Kidney capillary endothelial cell (primary cell): ENCODE results near the gene KRT80.

Experiments used
- DNase-seq: peaks from one replicate; pipeline ENCODE4 v3.0.0-alpha.2; 2018; ENCODE audit warnings: low spot score

The KRT80 gene

DNA sequence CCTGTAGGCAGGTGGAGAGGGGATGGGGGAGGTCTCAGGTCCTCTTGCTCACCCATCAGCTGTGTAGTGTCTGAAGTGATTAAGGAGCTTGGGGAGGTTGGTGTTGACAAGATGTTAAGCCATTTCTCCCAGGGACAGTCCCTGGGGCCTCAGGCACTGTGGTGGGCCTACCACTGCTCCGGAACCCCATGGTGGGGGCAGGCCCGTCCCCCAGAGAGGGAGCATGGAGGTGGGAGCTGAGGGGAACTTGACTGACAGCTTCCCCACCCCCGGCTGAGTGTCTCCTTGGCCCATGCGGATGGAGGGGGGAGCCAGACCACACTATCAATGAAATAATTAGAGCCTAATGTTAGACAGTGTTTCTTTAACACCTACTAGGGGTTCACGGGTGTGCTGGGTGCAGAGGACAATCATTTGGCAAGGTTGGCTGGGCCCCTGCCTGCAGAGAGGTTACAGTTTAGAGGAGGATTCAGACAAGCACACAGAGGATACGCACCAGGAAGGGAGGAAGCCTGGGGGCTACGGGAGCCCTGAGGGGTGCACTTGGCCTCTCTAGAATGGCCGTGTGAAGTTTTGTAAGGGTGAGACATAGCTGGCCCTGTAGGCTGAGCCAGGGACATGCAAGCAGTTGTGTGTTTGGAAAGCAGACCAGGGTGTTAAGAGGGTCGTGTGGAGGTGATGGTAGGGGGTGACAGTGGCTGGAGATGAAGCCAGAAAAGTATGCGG, 19.3 kb upstream of the KRT80 start:
- DNase-seq = no peak

DNA sequence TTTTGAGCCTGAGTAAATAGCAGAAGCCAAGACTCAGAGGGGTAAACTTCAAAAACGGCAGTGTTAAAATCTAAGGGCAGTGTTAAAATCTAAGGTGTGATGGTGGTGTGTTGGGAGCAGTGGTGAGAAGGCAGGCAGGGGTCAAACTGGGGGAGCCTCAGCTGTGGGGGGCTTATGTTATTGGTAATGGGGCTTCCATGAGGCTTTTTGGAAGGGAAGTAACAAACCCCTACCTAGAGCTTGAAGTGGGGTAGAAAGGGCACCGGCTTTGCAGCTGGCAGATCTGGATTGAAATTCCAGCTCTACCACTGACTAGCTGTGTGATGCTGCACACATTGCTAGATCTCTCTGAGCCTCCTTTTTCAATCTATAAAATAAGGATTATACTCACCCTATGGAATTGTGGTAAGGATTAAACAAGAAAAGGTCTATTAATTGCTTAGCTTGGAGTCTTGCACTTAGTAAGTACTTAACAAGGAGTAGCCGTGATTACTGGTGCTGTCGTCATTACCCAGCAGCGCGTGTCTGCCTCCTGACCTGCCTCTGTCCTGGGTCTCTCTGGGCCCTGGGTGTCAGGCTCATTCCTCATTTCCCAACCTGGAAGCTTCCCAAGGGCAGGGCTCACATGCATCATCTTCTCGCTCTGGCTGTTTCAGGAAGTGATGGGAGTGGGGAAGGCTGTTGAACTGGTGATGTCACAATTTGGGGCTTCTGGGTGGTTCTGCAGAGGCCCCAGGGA, 18.5 kb upstream of the KRT80 start:
- DNase-seq = no peak

DNA sequence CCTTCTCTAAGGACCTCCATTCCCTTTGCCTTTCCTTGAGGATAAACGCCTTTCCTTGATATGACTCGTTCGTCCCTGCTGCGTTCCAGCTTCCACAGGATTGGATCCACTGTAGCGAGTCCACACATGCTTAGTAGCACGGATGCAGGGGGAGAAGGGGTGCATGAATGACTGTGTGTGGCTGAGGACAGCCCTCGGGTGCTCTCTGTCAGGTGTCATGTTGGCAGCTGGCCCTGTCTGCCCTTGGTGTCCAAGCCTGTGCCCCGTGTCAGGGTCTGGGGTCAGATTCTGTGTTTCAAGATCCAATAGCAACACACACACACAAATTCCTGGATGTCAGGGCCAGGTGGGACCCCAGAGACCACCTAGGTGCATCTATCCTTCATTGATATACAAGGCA, 17.5 kb upstream of the KRT80 start:
- no peak for DNase-seq

DNA sequence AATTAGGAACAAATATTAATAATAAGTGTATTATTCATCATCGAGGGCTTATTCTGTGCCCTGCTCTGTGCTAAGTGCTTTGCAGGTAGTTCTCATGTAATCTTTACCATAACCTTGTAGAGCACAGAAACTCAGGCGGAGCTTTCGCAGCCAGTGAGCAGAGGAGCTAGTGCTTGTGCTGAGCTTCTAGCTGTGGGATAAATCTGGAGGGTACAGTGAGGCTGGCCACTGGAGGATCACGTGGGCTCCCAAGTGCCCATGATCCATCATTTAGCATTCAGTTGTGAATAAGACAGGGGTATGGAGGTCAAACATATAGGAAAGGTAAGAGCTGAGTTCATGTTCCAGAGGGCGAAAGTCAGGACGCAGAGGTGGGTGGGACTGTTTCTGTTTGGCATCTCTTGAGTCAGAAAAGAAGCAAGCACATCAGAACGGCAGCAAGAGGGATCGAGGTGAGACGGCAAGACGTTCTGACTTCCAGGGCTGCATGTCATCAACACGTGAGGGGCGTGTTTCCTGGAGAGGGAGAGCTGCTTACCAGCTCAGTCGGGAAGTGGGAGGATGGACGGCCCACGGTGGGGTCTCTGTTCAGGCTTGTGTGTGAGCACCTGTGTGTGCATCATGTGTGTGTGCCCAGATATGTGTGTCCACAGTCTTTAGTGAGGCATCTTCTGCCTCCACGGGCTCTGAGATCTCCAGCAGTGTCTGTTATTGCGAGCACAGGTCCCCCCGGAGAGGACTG, 16.8 kb upstream of the KRT80 start:
- no peak for DNase-seq

DNA sequence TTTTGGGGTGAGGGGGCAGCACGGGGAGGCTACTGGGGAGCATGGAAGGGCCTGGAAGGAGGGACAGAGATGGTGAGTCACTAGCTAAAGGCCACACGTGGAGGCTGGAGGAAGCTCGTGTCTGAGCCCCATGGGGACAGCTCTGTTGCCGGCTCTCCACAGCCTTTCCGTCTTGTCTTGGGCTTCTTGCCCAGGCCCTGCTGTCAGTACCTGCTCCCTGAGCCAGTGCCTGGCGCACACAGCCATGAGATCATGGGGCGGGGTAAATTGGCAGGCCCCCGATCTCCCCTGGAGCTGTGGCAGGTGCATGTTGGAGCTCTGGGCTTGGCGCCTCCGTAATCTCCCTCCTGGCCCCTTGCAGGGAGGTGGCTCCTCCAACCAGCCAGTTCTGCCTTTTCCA, 16.1 kb upstream of the KRT80 start:
- no peak for DNase-seq

DNA sequence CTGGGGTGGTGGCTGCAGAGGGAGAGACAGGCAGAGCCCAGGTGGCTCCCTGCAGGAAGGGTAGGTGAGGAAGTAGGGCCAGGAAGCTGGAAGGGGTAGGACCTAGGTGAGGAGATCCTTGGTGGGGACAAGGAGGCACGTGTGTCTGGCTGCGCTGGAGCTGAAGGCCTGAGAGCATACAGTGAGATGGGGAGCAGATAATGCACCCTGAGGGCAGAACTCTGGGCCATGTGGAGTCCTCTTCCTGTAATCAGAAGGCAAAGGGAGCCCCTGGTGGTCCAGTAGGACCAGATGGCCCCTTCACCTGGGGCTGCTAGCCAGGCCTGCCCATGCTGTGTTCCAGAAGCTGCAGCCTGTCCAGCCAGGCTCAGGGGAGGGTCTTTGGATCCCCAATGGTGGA, 15.3 kb upstream of the KRT80 start:
- no peak for DNase-seq

DNA sequence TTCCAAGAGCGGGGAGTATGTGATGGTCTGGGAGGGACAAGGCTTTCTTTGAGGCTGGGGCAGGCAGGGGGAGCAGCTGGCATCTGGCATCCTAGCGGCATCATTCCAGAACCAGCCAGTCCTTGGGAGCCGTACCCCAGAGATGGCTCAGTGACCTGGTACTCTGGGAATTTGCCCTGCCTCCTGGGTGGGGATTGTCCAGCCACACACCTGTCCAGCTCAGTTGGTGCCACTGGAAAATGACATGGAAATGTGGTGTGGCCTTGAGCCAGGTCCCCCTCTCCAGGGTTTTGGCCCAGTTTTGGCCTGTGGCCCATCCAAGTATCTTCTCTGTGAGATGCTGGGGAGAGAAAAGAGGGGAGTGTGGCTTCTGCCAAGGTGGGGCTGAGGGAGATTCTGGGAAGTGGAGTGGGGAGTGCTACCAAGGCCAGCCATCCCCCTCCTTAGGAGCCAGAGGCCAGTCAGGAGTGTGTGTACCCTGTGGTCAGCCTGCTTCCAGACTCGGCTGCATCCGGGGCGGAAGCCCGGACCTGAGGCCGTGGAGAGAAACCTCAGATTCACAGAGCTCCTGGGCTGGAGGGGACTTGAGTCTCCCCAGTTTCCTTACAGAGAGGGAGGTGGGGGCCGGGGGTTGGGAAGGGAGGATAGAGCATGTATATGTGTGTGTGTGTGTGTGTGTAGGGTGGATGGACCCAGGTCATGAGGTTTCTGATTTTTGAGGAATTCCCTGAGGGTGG, 14.7 kb upstream of the KRT80 start:
- DNase-seq = no peak

DNA sequence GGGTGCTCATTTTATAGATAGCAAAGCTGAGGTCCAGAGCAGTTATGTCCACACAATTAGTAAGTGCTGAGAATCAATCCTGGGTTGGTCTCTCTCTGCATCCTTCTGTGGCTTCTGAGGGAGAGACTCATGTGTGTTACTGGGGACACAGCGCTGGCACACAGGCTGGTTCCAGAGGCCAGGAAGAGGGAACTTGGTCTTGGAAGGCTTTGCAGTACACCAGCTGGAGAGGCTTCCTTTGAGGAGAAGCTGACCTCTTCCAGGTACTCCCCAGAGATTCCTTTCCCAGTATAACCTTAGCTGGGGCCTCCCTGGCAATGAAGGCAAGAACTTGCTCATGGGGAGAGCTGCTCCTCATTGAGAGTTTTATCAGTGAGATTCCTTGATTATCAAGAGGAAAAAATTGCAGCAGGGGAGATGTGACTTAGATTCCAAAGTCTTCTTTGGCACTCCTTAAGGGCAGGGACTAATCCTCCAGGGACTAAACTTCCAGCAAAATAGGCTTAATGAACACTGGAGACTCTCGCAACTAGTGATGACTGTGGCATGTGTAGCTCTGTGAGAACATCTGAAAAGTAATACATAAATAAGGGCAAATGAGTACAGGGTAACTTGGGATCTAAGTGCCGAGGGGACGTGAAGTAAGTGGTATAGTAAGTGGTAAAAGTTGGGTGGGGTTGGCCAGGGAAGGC, 13.9 kb upstream of the KRT80 start:
- no peak for DNase-seq

DNA sequence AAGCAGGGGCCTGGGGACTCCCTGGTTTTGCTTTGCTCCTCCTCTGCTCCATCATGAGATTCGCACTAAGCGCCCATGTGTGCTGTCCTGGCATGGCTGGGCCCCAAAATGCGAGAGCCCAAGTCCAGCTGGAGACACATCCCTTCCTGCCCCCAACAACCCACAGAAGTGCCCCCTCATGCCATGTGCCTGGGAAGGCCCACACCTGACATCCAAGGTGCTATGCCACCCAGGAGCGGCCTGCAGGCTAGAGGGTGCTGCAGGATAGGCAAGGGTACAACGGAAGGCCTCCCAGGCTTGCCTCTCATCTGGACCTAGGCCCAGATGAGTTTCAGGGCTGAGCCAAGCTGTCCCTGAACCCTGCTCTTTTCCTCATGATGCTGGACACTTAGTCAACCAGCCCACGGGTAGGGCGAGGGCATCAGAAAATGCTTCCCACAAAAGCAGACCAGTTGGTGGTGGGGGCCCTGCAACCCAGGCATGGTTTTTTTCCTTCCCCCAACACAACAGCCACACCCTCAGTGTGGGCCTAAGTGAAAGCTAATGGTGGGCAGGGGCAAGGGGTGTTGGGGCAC, 13.2 kb upstream of the KRT80 start:
- no peak for DNase-seq

DNA sequence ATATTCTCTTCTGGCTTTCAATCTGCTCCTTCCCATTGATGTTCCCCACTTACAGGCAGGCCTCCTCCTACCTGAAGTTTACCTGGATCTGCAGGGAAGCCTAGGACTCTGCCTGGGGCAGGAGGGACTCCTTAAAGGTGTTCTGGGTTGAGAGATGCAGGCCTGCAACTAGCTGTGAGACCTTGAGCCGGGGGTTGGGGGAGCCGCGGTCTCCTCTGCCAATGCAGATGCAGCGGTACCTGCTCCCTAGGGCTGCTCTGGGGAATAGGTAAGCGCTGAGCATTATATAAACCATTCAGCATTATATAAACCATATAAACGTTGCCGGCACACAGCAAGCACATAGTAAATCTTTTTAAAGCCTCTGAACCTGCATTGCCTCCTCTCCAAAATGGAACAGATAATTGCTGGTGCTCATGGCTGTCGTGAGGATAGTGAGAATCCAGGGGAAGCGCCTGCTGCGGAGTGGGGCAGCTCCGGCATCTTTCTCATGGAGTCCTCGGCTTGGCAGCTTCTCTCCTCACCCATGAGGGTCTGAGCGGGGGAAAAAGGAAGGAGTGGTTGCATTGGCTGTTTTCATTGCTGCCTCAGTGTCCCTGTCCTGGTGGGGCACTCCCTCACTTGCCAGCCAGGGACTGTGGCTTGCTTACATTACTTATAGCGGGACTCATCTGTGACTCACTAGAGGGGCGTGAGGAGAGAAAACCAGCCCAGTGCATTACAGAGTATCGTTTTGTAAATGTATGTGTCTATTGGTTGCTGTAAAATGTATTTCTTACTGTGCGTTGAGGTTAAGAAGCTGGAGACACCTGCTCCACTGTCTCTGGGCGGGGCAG, 12.5 kb upstream of the KRT80 start:
- no peak for DNase-seq

DNA sequence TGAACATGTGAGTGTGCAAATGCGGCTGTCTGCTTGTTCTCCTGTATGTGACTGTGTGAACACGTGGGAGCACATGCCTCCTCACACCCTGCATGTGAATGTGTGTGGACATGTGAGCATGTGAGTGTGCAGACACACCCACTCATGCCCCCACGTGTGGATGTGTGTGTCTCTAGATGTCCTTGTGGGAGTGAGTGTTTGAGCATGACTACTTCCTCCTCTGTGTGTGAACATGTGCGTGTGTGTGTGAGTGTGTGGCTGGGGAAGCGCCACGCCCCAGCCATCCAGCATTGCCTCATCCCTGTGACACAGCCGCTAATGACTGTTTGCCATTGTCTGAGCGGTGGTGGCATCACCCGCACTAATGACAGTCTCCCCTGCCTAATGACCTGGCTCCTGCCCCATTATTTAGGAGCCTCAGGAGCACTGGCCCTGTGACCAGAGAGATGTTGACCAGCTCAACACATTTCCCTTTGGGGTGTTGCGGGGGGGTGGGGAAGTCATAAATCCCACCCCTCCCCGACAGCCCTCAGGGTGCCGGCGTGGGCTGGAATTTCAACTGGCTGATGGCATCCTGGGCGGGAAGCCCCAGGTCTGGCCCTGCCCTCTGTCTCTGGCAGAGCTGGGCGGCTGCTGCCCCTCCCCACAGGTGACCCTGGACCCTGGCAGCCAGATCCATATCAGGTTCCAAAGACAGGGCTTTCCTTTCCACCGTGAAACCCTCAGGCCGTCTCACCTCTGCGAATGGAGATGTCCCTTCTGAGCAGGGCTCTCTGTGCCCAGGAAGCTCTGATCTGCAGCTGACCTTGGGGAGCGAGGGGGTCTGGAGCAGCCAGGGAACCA, 11.5 kb upstream of the KRT80 start:
- peak; percentile 93 for DNase-seq

DNA sequence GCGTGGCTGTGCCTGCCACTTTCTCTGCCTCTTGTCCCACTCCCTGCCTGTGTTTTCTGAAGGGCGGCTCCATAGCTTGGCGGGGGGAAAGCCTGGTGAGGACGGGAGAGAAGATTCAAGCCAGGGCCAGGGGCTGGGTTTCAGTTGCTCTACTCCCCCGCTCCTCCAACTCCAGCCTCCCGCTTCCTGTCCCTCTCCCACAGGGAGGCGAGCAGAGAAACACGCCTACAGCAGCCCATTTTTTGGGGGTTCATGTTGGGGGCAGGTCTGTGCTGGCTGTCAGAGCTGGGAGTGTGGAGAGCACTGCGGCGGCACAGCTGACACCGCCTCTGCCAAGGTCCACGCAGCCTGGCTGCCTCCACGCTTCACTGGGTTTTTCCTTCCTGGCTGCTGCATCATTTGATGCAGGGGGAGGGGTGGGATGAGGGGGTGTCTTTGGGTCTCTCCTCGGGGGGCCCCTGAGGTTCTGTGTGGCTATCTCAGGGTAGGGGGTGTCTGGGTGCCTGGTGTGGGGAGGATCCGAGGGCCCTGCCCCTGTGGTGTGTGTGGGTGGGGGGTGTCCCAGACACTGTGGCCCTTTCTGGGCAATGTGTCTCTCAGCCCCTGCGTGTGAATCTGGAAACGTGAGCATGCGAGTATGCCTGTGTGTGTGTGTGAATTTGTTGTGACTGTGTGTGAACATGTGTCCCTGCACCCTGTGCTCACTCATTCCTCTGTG, 10.7 kb upstream of the KRT80 start:
- no peak for DNase-seq

DNA sequence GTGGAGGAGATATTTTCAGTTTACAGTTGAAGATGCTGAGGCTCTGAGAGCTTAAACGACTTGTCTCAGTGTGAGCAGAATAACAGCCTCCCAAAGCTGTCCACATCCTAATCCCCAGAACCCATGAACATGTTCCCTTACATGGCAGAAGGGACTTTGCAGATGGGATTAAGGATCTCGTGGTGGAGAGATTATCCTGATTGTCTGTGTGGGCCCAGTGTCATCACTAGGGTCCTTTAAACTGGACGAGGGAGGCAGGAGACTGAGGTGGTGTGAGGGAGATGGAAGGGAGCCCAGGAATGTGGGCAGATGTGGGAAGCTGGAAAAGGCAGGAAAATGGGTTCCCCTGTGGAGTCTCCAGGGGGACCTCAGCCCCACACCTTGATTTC, 9.6 kb upstream of the KRT80 start:
- DNase-seq = no peak

DNA sequence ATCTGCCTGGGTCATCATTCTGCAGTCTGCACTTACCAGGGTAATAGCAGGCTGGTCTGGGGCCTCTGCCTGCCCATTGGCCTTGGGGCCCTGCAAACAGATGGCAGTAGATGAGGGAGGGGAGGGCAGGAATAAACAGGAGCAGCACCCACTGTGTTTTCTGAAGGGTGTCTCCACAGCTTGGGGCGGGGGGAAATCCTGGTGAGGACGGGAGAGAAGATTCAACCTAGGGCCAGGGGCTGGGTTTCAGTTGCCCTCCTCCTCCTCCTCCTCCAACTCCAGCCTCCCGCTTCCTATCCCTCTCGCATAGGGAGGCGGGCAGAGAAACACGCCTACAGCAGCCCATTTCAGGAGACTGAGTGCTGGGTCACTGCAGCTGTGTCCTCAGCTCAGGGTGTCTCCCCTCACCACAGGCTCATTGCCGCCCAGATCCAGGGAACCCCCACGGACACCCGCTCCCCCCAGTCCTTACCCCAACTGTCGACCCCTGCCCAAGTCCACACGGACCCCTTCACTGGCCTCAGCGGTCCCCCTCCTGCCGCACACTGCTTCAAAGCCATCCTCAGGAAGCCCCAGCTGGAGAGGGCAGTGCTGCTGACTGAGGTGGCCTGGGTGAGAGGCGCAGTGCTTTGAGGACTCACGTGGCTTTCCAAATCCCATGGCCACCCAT, 9.1 kb upstream of the KRT80 start:
- DNase-seq = no peak

DNA sequence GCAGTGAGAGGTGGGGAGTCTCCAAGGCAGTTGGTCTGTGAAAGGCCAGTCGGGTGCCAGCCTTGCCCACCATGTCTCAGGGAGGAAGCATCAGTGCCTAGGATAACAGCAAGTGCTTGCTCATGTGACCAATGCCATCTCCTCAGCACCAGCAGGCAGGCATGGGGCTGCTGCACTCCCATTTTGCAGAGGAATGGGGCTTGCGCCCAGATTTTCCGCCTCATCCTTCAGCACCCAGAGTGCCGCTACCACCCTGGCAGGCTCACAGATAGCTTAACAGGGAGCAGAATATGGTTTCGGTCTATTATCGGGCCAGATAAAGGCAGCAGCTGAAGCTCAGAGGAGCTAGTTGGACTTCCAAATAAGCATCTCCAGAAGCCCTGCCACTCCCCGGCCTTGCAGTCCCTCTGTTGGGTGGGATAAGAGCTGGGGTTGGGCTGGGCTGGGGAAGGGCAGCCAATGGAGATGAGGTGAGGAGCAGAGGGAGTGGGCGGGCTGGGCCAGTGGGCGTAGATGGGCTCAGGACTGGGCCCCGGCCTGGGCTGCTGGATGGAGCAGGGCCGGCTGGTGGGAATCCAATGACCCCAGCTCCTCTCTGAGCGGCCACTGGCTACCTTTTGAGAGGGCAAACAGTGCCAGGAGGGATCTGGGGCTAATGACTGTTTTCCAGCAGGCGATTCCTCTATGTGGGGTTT, 8.4 kb upstream of the KRT80 start:
- no peak for DNase-seq

DNA sequence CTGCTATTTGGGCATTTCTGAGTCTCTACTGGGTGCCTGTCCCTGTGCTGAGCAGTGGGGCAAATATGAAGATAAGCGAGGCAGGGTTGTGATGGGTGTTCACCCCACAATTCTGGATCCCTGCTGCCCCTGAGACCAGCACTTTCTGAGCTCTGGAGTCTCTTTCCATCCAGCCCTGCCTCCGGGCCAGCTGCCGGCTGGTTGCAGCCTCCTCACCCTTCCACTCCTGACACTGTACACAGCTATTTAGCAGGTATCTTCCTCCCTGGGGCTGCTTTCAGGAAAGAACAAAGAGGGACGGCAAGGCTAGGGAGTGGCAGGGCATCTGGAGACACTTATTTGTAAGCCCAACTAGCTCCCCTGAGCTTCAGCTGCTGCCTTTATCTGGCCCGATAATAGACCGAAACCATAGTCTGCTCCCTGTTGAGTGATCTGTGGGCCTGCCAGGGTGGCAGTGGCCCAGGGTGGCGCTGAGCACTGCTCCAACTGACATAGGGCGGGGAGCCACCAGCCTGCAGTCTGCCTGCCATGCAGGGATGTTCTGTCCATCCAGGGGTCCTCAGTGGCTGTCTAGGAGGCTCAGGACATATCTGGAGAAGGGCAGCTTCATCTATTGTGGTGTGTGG, 7.6 kb upstream of the KRT80 start:
- no peak for DNase-seq
